ENCODE data around the gene SLC30A7.

DNA sequence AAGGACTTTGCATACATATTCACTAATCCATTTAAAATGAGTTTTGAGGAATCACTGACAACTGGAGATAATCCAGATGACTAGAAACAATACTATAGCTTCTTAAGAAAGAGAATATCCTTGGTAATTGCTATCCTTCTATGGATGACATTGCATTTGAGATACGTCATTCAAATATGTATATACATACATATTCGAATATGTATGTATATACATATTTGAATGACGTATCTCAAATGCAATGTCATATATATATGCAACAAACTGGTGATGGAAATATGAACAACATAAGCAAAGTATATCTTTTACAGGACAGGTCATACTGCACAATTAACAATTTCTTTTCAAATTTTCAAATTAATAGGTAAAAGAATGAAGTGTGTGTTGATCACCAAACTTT lies 42.9 kb upstream of the SLC30A7 start:
- TF ChIP-seq, protein P1, sequence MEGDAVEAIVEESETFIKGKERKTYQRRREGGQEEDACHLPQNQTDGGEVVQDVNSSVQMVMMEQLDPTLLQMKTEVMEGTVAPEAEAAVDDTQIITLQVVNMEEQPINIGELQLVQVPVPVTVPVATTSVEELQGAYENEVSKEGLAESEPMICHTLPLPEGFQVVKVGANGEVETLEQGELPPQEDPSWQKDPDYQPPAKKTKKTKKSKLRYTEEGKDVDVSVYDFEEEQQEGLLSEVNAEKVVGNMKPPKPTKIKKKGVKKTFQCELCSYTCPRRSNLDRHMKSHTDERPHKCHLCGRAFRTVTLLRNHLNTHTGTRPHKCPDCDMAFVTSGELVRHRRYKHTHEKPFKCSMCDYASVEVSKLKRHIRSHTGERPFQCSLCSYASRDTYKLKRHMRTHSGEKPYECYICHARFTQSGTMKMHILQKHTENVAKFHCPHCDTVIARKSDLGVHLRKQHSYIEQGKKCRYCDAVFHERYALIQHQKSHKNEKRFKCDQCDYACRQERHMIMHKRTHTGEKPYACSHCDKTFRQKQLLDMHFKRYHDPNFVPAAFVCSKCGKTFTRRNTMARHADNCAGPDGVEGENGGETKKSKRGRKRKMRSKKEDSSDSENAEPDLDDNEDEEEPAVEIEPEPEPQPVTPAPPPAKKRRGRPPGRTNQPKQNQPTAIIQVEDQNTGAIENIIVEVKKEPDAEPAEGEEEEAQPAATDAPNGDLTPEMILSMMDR (IDR thresholded peaks at IDR 0.05; ENCODE audit: low read depth, low read length, poor library complexity, severe bottlenecking) = no peak
- TF ChIP-seq EZH2phosphoT487 (IDR thresholded peaks at IDR 0.05; ENCODE audit: borderline replicate concordance, low read length) = no peak

Measured in DOHH2 (cell line).